Measurements from ENCODE around the gene FOCAD.
A peak's percentile ranks its signal among the peaks of the same experiment; 100 is the strongest.
"Not testable (repeated sequence)": the region's sequence is repeated elsewhere in the genome, so short reads cannot be mapped to it uniquely, and the experiment has no call there.

FOCAD gene

GRCh38 chr9:20651939-20652338, 32.1 kb upstream of the FOCAD start:
- no peak for TF ChIP-seq CTCF (IDR thresholded peaks at IDR 0.05)

DNA sequence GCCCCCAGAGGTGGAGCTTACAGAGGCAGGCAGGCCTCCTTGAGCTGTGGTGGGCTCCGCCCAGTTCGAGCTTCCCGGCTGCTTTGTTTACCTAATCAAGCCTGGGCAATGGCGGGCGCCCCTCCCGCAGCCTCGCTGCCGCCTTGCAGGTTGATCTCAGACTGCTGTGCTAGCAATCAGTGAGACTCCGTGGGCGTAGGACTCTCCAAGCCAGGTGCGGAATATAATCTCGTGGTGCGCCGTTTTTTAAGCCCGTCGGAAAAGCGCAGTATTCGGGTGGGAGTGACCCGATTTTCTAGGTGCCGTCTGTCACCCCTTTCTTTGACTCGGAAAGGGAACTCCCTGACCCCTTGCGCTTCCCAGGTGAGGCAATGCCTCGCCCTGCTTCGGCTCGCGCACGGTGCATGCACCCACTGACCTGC, 25.8 kb upstream of the FOCAD start:
- Histone ChIP-seq H3K27ac (peak overlapping the region; percentile 61), H3K4me1 (ENCODE audit: control insufficient read depth in 1 of 2, insufficient read depth in 1 of 2, low read depth in 1 of 2, low read length in 1 of 2) (peaks cover 23 to 30% of the 10 kb centered on the region in 2 experiments), H3K4me3 (ENCODE audit: low read depth in 1 of 2, low read length in 1 of 2) (peak overlapping the region; percentile 47 to 67)
- H3K36me3 ChIP-seq, H3K9me3 ChIP-seq, H3K27me3 ChIP-seq: not testable (repeated sequence)

More at GRCh38 chr9:20651939-20652338, 32.1 kb upstream of the FOCAD start:
- H3K27ac ChIP-seq: no peak overlapping the region
- H3K4me1 ChIP-seq (ENCODE audit: control insufficient read depth in 1 of 2, insufficient read depth in 1 of 2, low read depth in 1 of 2, low read length in 1 of 2): peaks cover 0 to 3% of the 10 kb centered on the region in 2 experiments
- no peaks in the 10 kb centered on the region for H3K9me3 ChIP-seq
- H3K36me3 ChIP-seq: no peaks in the 10 kb centered on the region
- no peaks in the 10 kb centered on the region for H3K27me3 ChIP-seq
- no peak overlapping the region for H3K4me3 ChIP-seq (ENCODE audit: low read depth in 1 of 2, low read length in 1 of 2)

DNA sequence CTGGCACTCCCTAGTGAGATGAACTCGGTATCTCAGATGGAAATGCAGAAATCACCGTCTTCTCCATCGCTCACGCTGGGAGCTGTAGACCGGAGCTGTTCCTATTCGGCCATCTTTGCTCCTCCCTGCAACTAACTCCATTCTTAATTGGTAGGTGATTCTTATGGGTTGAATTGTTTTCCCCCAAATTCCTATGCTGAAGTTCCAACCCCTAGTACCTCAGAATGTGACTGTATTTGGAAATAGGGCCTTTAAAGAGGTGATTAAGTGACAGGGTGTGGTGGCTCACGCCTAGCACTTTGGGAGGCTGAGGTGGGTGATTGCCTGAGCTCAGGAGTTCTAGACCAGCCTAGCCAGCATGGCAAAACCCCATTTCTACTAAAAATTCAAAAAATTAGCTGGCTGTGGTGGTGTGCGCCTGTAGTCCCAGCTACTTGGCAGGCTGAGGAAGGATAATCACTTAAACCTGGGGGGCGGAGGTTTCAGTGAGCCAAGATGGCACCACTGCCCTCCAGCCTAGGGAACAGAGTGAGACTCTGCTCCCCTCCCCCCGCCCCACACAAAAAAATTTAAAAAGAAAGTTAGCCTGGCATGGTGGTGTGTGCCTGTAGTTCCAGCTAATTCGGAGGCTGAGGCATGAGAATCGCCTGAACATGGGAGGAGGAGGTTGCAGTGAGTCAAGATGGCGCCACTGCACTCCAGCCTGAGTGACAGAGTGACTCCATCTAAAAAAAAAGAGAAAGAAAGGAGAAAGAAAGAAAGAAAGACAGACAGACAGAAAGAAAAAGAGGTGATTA, 25.2 kb upstream of the FOCAD start:
- Histone ChIP-seq H3K9me3 (no peaks in the 10 kb centered on the region), H3K4me3 (ENCODE audit: low read depth in 1 of 2, low read length in 1 of 2) (peak overlapping the region; percentile 47 to 67), H3K27ac (peak overlapping the region; percentile 61), H3K4me1 (ENCODE audit: control insufficient read depth in 1 of 2, insufficient read depth in 1 of 2, low read depth in 1 of 2, low read length in 1 of 2) (peaks cover 23 to 30% of the 10 kb centered on the region in 2 experiments), H3K27me3 (no peaks in the 10 kb centered on the region), H3K36me3 (no peaks in the 10 kb centered on the region)
- no peak for TF ChIP-seq CTCF (IDR thresholded peaks at IDR 0.05)

DNA sequence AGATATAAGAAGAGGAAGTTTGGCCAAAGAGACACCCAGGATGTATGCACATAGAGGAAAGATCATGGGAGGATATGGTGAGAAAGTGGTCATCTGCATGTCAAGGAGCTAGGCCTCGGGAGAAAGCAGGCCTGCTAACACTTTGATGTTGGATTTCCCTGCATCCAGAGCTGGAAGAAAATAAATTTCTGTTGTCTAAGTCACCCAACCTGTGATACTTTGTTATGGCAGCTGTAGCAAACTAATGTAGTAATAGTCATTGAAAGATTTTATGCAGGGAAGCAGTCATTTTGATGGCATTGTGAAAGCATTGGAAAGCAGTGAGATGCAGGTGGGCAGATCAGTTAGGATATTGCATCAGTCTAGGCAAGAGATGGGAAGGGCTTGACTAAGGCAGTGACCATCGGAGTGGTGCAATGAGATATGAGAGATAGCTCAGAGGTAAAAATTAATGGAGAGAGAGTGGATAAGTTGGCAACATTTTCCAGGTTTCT, 24.5 kb upstream of the FOCAD start:
- Histone ChIP-seq H3K27me3 (no peaks in the 10 kb centered on the region), H3K4me3 (ENCODE audit: low read depth in 1 of 2, low read length in 1 of 2) (peak overlapping the region; percentile 47 to 67), H3K4me1 (ENCODE audit: control insufficient read depth in 1 of 2, insufficient read depth in 1 of 2, low read depth in 1 of 2, low read length in 1 of 2) (peaks cover 23 to 30% of the 10 kb centered on the region in 2 experiments), H3K36me3 (no peaks in the 10 kb centered on the region), H3K27ac (no peak overlapping the region), H3K9me3 (no peaks in the 10 kb centered on the region)
- TF ChIP-seq CTCF (IDR thresholded peaks at IDR 0.05): no peak

DNA sequence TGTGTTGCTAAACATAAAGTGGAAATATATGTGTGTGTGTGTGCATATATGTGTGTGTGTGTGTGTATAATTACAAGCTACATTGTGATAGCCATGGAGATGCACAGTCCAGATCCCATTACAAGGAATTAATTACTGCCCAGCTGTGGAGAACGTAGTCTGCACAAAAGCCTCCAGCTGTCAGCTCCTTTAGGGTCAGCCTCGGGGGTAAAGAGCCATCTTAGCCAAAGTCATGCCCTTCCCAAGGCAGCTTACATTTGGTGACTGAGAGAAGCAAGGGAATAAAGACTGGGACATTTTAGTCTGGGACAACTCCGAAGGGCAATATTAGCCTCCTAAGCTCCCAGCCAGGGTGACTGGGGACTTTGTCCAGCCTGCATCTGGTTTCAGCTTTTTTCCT, 21.9 kb upstream of the FOCAD start:
- TF ChIP-seq CTCF (IDR thresholded peaks at IDR 0.05): no peak
- no peaks in the 10 kb centered on the region for H3K27me3 ChIP-seq
- no peaks in the 10 kb centered on the region for H3K9me3 ChIP-seq
- peaks cover 23 to 30% of the 10 kb centered on the region in 2 experiments for H3K4me1 ChIP-seq (ENCODE audit: control insufficient read depth in 1 of 2, insufficient read depth in 1 of 2, low read depth in 1 of 2, low read length in 1 of 2)
- H3K27ac ChIP-seq: no peak overlapping the region
- H3K4me3 ChIP-seq (ENCODE audit: low read depth in 1 of 2, low read length in 1 of 2): no peak overlapping the region
- H3K36me3 ChIP-seq: no peaks in the 10 kb centered on the region

- no peaks in the 10 kb centered on the region for H3K27me3 ChIP-seq
- H3K9me3 ChIP-seq: no peaks in the 10 kb centered on the region
- H3K4me3 ChIP-seq (ENCODE audit: low read depth in 1 of 2, low read length in 1 of 2): no peak overlapping the region
- H3K27ac ChIP-seq: no peak overlapping the region
- H3K36me3 ChIP-seq: no peaks in the 10 kb centered on the region
- TF ChIP-seq CTCF (IDR thresholded peaks at IDR 0.05): no peak
- H3K4me1 ChIP-seq (ENCODE audit: control insufficient read depth in 1 of 2, insufficient read depth in 1 of 2, low read depth in 1 of 2, low read length in 1 of 2): peaks cover 23 to 30% of the 10 kb centered on the region in 2 experiments
Observed at GRCh38 chr9:20663133-20663532, 20.9 kb upstream of the FOCAD start.

Data from neutrophil (primary cell).